IMR-90 (cell line): ENCODE results near the gene MND1. TPM values are rescaled to one million over a fixed set of nuclear protein-coding genes. Genes with fewer than 3 reads are reported as not detected.

Experiments used
- ATAC-seq: fragments of 200-7000 bp; cut with Tn5 transposase; 2 replicates; pipeline ENCODE4 v1.9.1; 2020; ENCODE audit warnings: low read depth, mild to moderate bottlenecking, moderate library complexity
- BruUV-seq: library from RNA; stranded (reverse); fragments of 400-500 nt; replicated peaks from 2 replicates; lab custom pipeline; 2021; lab: Mats Ljungman, UMichigan
- CTCF ChIA-PET: fragments of 300-600 bp; formaldehyde crosslinking; extraction: SDS; loops from one replicate; lab custom pipeline; 2021; ENCODE audit warnings: antibody characterized with exemption; lab: Yijun Ruan, JAX
- POLR2A ChIA-PET: fragments of 300-600 bp; sonication (Branson Sonifier 250); formaldehyde crosslinking; loops from one replicate; lab custom pipeline; 2022; ENCODE audit warnings: antibody characterized with exemption; ENCODE audit not compliant: unreplicated experiment; lab: Charles Lee
- DNase-seq: peaks from one replicate; pipeline ENCODE4 v3.0.0; 2013
- H2AFZ ChIP-seq: replicated peaks from 2 replicates; pipeline ENCODE3; 2013; ENCODE audit warnings: low read length, mild to moderate bottlenecking; ENCODE audit not compliant: poor library complexity
- H2AK5ac ChIP-seq: 2 replicates; pipeline ENCODE4 v1.6.1; 2013; ENCODE audit warnings: low read depth, low read length, inconsistent platforms
- H2AK9ac ChIP-seq: replicated peaks from 2 replicates; pipeline ENCODE3; 2013; ENCODE audit warnings: mild to moderate bottlenecking, low read depth, low read length, moderate library complexity; ENCODE audit not compliant: poor library complexity
- H2BK120ac ChIP-seq: 2 replicates; pipeline ENCODE4 v1.6.1; 2013; ENCODE audit warnings: low read depth, low read length, inconsistent platforms
- H2BK15ac ChIP-seq: 3 replicates; pipeline ENCODE4 v1.6.1; 2013; ENCODE audit warnings: low read depth, low read length, inconsistent platforms
- H2BK20ac ChIP-seq: 2 replicates; pipeline ENCODE4 v1.6.1; 2013; ENCODE audit warnings: low read depth, mild to moderate bottlenecking, inconsistent platforms, low read length, moderate library complexity
- H2BK5ac ChIP-seq: 2 replicates; pipeline ENCODE4 v1.6.1; 2013; ENCODE audit warnings: mild to moderate bottlenecking, low read depth, low read length, inconsistent platforms; ENCODE audit not compliant: poor library complexity, severe bottlenecking
- H3K14ac ChIP-seq: replicated peaks from 2 replicates; pipeline ENCODE4 v1.6.1; 2013; ENCODE audit warnings: low read depth, low read length, inconsistent platforms
- H3K18ac ChIP-seq: 2 replicates; pipeline ENCODE4 v1.6.1; 2013; ENCODE audit warnings: low read depth, low read length, control low read depth
- H3K23ac ChIP-seq: 2 replicates; pipeline ENCODE4 v1.6.1; 2013; ENCODE audit warnings: low read depth, low read length, inconsistent platforms
- H3K27ac ChIP-seq: 2 replicates; pipeline ENCODE4 v1.5.1; 2013; ENCODE audit warnings: mild to moderate bottlenecking, control low read depth, low read length; ENCODE audit not compliant: insufficient read depth
- H3K27me3 ChIP-seq: 2 replicates; pipeline ENCODE4 v1.6.1; 2013; ENCODE audit warnings: low read length; ENCODE audit not compliant: control insufficient read depth, insufficient read depth
- H3K36me3 ChIP-seq: 2 replicates; pipeline ENCODE4 v1.6.1; 2013; ENCODE audit warnings: low read length, mixed read lengths; ENCODE audit not compliant: control insufficient read depth, insufficient read depth
- H3K4ac ChIP-seq: 2 replicates; pipeline ENCODE4 v1.6.1; 2013; ENCODE audit warnings: low read depth, low read length, inconsistent platforms
- H3K4me1 ChIP-seq: 2 replicates; pipeline ENCODE4 v1.6.1; 2013; ENCODE audit warnings: low read length, mixed read lengths; ENCODE audit not compliant: control insufficient read depth, insufficient read depth
- H3K4me2 ChIP-seq: 2 replicates; pipeline ENCODE4 v1.6.1; 2013; ENCODE audit warnings: low read depth, mild to moderate bottlenecking, control low read depth, low read length, moderate library complexity
- H3K4me3 ChIP-seq: 2 replicates; pipeline ENCODE4 v1.5.1; 2013; ENCODE audit warnings: low read depth, mild to moderate bottlenecking, control low read depth, low read length, moderate library complexity; ENCODE audit not compliant: insufficient read depth
- H3K56ac ChIP-seq: 2 replicates; pipeline ENCODE4 v1.6.1; 2013; ENCODE audit warnings: low read length, inconsistent platforms; ENCODE audit not compliant: insufficient read depth; ENCODE audit errors: extremely low read depth
- H3K79me1 ChIP-seq, 2 experiments: 2 replicates each; pipeline ENCODE4 v1.6.1; 2013; ENCODE audit warnings: low read length in 2 of 2, inconsistent platforms in 1 of 2, low read depth in 1 of 2
- H3K9ac ChIP-seq: 2 replicates; pipeline ENCODE4 v1.6.1; 2013; ENCODE audit warnings: low read depth, low read length, control low read depth
- H3K9me1 ChIP-seq: 2 replicates; pipeline ENCODE4 v1.6.1; 2013; ENCODE audit warnings: low read length, inconsistent platforms; ENCODE audit not compliant: insufficient read depth
- H3K9me3 ChIP-seq: 2 replicates; pipeline ENCODE4 v1.6.1; 2013; ENCODE audit warnings: low read length; ENCODE audit not compliant: control insufficient read depth, insufficient read depth
- H4K20me1 ChIP-seq: 2 replicates; pipeline ENCODE4 v1.6.1; 2013; ENCODE audit warnings: low read length, inconsistent platforms; ENCODE audit not compliant: insufficient read depth
- H4K5ac ChIP-seq: 2 replicates; pipeline ENCODE4 v1.6.1; 2013; ENCODE audit warnings: mild to moderate bottlenecking, low read depth, low read length, control low read depth
- H4K8ac ChIP-seq, 2 experiments: 2 replicates each; pipeline ENCODE4 v1.6.1; 2013; ENCODE audit warnings: low read depth in 2 of 2, low read length in 2 of 2, control low read depth in 1 of 2, inconsistent platforms in 1 of 2
- H4K91ac ChIP-seq: 2 replicates; pipeline ENCODE4 v1.6.1; 2013; ENCODE audit warnings: low read depth, low read length, inconsistent platforms; ENCODE audit not compliant: insufficient read depth
- MAFK ChIP-seq: IDR thresholded peaks from 2 replicates; pipeline ENCODE4 v1.6.1; 2012; ENCODE audit warnings: low read depth, low read length, improper control_type of control experiment
- RCOR1 ChIP-seq: IDR thresholded peaks from 2 replicates; pipeline ENCODE4 v1.6.1; 2012; ENCODE audit warnings: mild to moderate bottlenecking, low read length, improper control_type of control experiment; ENCODE audit not compliant: insufficient replicate concordance
- WGBS, 2 experiments: methylation state at CpG; one replicate each; pipeline versions ENCODE4 v1.1.5 to v1.1.7; 2013; ENCODE audit warnings: missing lambda C conversion rate in 2 of 2; ENCODE audit not compliant: insufficient read length in 1 of 2; ENCODE audit errors: extremely low coverage in 2 of 2; 5-methylcytosine and 5-hydroxymethylcytosine counted together
- dilution Hi-C: fragments of 300-500 bp; cut with HindIII; formaldehyde crosslinking; loops from one replicate; pipeline ENCODE4 v1.14.3; 2018; ENCODE audit warnings: low sequenced_read_pairs; ENCODE audit not compliant: unreplicated experiment
- in situ Hi-C: fragments of 300-500 bp; cut with MboI; formaldehyde crosslinking; loops from 3 replicates; pipeline ENCODE4 v1.14.3; 2019; ENCODE audit warnings: low sequenced_read_pairs, inconsistent platforms, mixed read lengths
- intact Hi-C: fragments of 100-400 bp; cut with micrococcal nuclease; formaldehyde crosslinking; loops from 2 replicates; pipeline ENCODE4 v1.10.0; 2022
- microRNA-seq, 2 experiments: library from miRNA; stranded (forward) in 1 of 2; unstranded in 1 of 2; fragments of 10-50 nt in 1 of 2; fragments of <30 nt in 1 of 2; gene quantifications in 1 of 2; microRNA quantifications in 1 of 2; one replicate each; pipeline versions ENCODE3 to v1.1.0; 2013 to 2020; ENCODE audit not compliant: insufficient read depth in 1 of 2, insufficient read length in 1 of 2, unreplicated experiment in 1 of 2
- polyA plus RNA-seq, 3 experiments: library from polyadenylated mRNA; depleted of rRNA; stranded (reverse); fragments of >200 nt; gene quantifications; 2 replicates each; pipeline ENCODE4 v1.2.3, GENCODE V29; 2012; ENCODE audit warnings: low replicate concordance in 1 of 3
- small RNA-seq, 5 experiments: library from RNA; depleted of rRNA; stranded (forward); fragments of <200 nt; gene quantifications; one replicate each; pipeline ENCODE3, GENCODE V24; 2012
- total RNA-seq: library from RNA; depleted of rRNA; stranded (reverse); fragments of >200 nt; gene quantifications from 2 replicates; pipeline ENCODE4 v1.2.3, GENCODE V29; 2012; rRNA removed

The MND1 gene
- total and polyA plus RNA-seq, 2 of the 4 experiments (the other 2 are of a cell fraction) = 0.36 to 3.5 TPM

GRCh38 chr4:153464068-153464467, 119.6 kb downstream of the MND1 start:
- H3K23ac ChIP-seq = no peak overlapping the region
- no peaks in the 10 kb centered on the region for H3K9me1 ChIP-seq
- no peak overlapping the region for H2BK20ac ChIP-seq
- H4K5ac ChIP-seq = no peak overlapping the region
- no peak overlapping the region for H2BK120ac ChIP-seq
- H2AK9ac ChIP-seq = no peak overlapping the region
- no peak overlapping the region for H3K4me3 ChIP-seq
- no peak overlapping the region for H2AFZ ChIP-seq
- TF ChIP-seq RCOR1 (no peak), MAFK (0 out of 2 replicates have a peak, but pooled peaks have one; percentile 18)
- no peak overlapping the region for H3K27ac ChIP-seq
- peaks cover 2% of the 10 kb centered on the region; the same call in 1 of the 2 replicates for H3K4me1 ChIP-seq
- H4K8ac ChIP-seq = no peak overlapping the region
- intact Hi-C loops (loop anchor here (2.0 to 10.0 kb wide), 3 partner anchors 17 to 319 kb away; no protein-coding TSS in a partner anchor), dilution Hi-C loops (no loop called here), in situ Hi-C loops (no loop called here)
- no peak overlapping the region for H3K14ac ChIP-seq
- DNase-seq (peak; percentile 38), ATAC-seq (no peak)
- no peaks in the 10 kb centered on the region for H3K36me3 ChIP-seq
- no peaks in the 10 kb centered on the region for H3K27me3 ChIP-seq
- no peak overlapping the region for H3K4ac ChIP-seq
- H3K56ac ChIP-seq = no peak overlapping the region
- no peak overlapping the region for H3K4me2 ChIP-seq
- POLR2A ChIA-PET = no interaction called here
- no TSS peak for BruUV-seq
- H3K79me1 ChIP-seq = peaks cover 3 to 23% of the 10 kb centered on the region in 2 experiments; a peak in 3 of 4 replicates
- H4K91ac ChIP-seq = no peak overlapping the region
- no peak overlapping the region for H2AK5ac ChIP-seq
- H3K18ac ChIP-seq = no peak overlapping the region
- H2BK5ac ChIP-seq = no peak overlapping the region
- H3K9ac ChIP-seq = no peak overlapping the region
- H2BK15ac ChIP-seq = no peak overlapping the region
- CTCF ChIA-PET = no interaction called here
- no peaks in the 10 kb centered on the region; the same call in 1 of the 2 replicates for H4K20me1 ChIP-seq
- no CpG with 5 or more reads among the region's 1 CpG for WGBS, 2 experiments
- H3K9me3 ChIP-seq = no peaks in the 10 kb centered on the region

Small RNAs within 50 kb of the gene (microRNA-seq; reads per million reads assigned to microRNA genes)
- gene RN7SL419P (ENCODE audit: insufficient read depth, insufficient read length) = not detected

Small RNAs within 50 kb of the gene (small RNA-seq; reads per million reads assigned to genes)
- gene RN7SL419P = 0 reads per million in 5 experiments

Other genes starting within 250 kb of the MND1 start
- 52.2 and 64.2 TPM in 2 replicates for gene TRIM2, start 140.2 kb upstream of the MND1 start, total RNA-seq
- gene TRIM2, start 140.2 kb upstream of the MND1 start, polyA plus RNA-seq (2012; rRNA removed) = 15.9 and 16.0 TPM in 2 replicates
- 16.1 and 23.8 TPM in 2 replicates for gene TMEM131L, start 121.7 kb downstream of the MND1 start, total RNA-seq
- 8.2 and 8.4 TPM in 2 replicates for gene TMEM131L, start 121.7 kb downstream of the MND1 start, polyA plus RNA-seq (2012; rRNA removed)